SK-N-MC (cell line): ENCODE data around the gene EVL.

Source experiments
- EZH2 ChIP-seq: fragments of 200-600 bp; sonication (generic); IDR thresholded peaks from one replicate; pipeline ENCODE4 v1.6.1; 2017; ENCODE audit warnings: antibody characterized with exemption
- POLR2AphosphoS5 ChIP-seq: IDR thresholded peaks from 2 replicates; pipeline ENCODE4 v1.6.1; 2012; ENCODE audit warnings: mild to moderate bottlenecking, low read depth, low read length, borderline replicate concordance

DNA sequence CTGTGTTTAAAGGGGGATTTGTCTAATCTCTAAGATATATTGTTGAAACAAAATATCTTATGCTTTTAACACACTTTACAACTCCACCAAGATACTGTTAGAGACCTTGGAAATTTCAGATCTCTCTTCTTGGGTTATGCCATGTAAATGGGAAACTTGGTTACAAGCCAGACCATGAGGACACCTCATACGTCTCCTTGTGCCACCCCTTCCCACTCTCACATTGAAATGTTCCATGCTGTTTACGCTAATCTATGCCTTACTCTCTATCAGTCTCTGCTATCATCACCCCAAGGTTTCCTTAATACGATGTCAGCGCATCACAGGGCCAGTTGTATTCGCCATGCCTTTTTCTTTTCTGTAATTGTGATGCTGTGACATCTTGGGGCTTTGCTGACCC is 107.6 kb downstream of the EVL start:
- no peak for TF ChIP-seq POLR2AphosphoS5
- TF ChIP-seq EZH2 = no peak
